ENCODE results near the gene MYADML2.

Gene MYADML2

DNA sequence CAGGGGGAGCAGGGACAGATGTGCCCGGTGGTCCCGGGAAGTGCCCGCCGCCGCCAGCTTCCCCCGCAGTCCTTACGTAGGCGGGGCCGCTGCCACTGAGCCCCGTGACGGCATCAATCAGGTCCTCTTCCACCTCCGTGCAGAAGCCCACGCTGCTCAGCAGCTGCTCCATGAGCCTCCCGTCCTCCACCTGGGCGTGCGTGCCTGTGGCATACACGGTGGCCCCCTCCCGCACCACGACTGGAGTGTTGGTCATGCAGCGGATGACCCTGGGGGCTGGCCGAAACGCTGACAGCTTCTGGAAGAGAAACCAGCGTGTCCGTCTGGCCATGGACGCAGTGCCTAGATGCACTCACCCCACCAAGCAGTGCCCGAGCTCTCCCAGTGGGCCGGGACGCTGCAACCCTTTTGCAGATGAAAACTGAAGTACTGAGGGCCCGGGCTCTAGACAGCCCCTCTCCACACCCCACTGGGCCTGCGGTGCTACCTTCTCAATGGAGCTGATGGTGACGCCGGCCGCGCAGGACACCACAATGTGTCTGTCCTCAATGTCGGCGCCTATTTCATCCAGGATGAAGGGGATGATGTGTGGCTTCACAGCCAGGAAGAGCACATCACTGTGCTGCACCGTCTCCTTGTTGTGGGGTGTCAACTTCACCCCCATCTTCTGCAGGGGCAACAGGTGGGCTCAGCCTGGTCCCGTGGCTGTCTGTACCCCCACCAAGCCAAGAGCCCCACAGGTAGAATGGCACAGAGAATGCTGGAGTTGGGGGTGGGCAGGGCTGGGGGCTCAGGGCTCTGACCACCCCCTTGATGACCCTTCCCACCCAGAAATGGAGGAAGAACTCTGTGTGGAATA is 12.0 kb downstream of the MYADML2 start:
- no peaks in the 10 kb centered on the region for H3K9me3 ChIP-seq (ENCODE audit: control extremely low read depth in 1 of 5, control insufficient read depth in 4 of 5, insufficient read depth in 2 of 5, low read depth in 1 of 5, low read length in 4 of 5)
- POLR2A ChIA-PET, result no interaction called here
- H3K27me3 ChIP-seq (replicated peaks in 2 of 5; ENCODE audit: control insufficient read depth in 4 of 5, insufficient read depth in 5 of 5, low read length in 4 of 5), result peaks cover 0 to 3% (median 0%) of the 10 kb centered on the region in 5 experiments
- peaks cover 0 to 46% (median 35%) of the 10 kb centered on the region in 4 experiments for H3K4me1 ChIP-seq (ENCODE audit: control extremely low read depth in 1 of 4, control insufficient read depth in 4 of 4, insufficient read depth in 4 of 4, low read length in 3 of 4)
- peaks cover 0 to 3% (median 0%) of the 10 kb centered on the region in 4 experiments for H3K36me3 ChIP-seq (ENCODE audit: control insufficient read depth in 4 of 4, insufficient read depth in 4 of 4, low read length in 3 of 4)
- 97% methylated on average over 34 of the region's 38 CpGs for WGBS (ENCODE audit: insufficient coverage)
- H3K4me3 ChIP-seq (ENCODE audit: control insufficient read depth in 1 of 7, extremely low read depth in 1 of 7, insufficient read depth in 4 of 7, low read depth in 2 of 7, low read length in 6 of 7), result no peak overlapping the region
- CTCF ChIA-PET, result interaction anchor here (0.9 to 1.3 kb wide), 3 partner anchors 65 to 102 kb away, joined by 3 read pairs; partner anchors contain the start of genes CENPX, DCXR and LRRC45
- H3K27ac ChIP-seq (ENCODE audit: insufficient read depth in 1 of 2, low read depth in 1 of 2, low read length in 2 of 2, poor library complexity in 1 of 2, severe bottlenecking in 2 of 2), result no peak overlapping the region
- no peak for DNase-seq

DNA sequence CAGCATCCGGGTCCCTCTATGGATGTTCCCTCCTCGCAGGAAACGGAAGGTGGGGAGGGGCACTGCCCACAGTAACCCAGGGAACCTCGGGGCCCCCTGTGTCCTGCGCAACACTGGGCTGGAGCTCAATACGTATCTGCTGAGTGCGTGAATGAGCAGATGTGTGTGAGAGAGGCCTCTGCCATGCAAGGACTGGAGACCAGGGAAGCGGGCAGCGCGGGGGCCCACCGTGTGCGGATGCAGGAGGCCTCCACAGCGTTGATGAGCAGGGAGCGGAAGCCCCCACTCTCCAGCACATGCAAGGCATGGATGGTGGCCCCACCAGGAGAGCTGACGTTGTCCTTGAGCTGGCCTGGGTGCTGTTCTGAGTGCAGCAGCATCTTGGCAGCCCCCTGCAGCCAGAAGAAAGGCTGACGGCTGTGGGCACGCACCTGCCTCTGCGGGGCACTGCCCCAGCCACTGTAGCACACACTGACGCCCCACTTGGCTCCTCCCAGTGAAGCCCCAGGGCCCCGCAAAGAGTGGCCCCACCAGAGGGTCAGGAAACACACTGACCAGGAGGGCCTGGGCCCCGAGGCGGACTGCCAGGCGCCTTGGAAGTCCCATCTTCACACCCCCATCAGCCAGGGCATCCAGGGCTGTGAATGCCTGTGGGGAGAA is 12.8 kb downstream of the MYADML2 start:
- Histone ChIP-seq H3K4me3 (ENCODE audit: control insufficient read depth in 1 of 7, extremely low read depth in 1 of 7, insufficient read depth in 4 of 7, low read depth in 2 of 7, low read length in 6 of 7) (no peak overlapping the region), H3K27me3 (replicated peaks in 2 of 5; ENCODE audit: control insufficient read depth in 4 of 5, insufficient read depth in 5 of 5, low read length in 4 of 5) (peaks cover 0 to 11% (median 6%) of the 10 kb centered on the region in 5 experiments), H3K36me3 (ENCODE audit: control insufficient read depth in 4 of 4, insufficient read depth in 4 of 4, low read length in 3 of 4) (peaks cover 0 to 3% (median 0%) of the 10 kb centered on the region in 4 experiments), H3K4me1 (ENCODE audit: control extremely low read depth in 1 of 4, control insufficient read depth in 4 of 4, insufficient read depth in 4 of 4, low read length in 3 of 4) (peaks cover 0 to 39% (median 29%) of the 10 kb centered on the region in 4 experiments), H3K9me3 (ENCODE audit: control extremely low read depth in 1 of 5, control insufficient read depth in 4 of 5, insufficient read depth in 2 of 5, low read depth in 1 of 5, low read length in 4 of 5) (no peaks in the 10 kb centered on the region), H3K27ac (ENCODE audit: insufficient read depth in 1 of 2, low read depth in 1 of 2, low read length in 2 of 2, poor library complexity in 1 of 2, severe bottlenecking in 2 of 2) (no peak overlapping the region)
- ChIA-PET POLR2A (no interaction called here), CTCF (interaction anchor here (0.9 to 1.7 kb wide), 3 partner anchors 65 to 89 kb away, joined by 3 to 4 read pairs (median 3); partner anchors contain the start of genes CENPX and LRRC45)
- WGBS (ENCODE audit: insufficient coverage), result 95% methylated on average over 18 of the region's 23 CpGs
- DNase-seq, result no peak

DNA sequence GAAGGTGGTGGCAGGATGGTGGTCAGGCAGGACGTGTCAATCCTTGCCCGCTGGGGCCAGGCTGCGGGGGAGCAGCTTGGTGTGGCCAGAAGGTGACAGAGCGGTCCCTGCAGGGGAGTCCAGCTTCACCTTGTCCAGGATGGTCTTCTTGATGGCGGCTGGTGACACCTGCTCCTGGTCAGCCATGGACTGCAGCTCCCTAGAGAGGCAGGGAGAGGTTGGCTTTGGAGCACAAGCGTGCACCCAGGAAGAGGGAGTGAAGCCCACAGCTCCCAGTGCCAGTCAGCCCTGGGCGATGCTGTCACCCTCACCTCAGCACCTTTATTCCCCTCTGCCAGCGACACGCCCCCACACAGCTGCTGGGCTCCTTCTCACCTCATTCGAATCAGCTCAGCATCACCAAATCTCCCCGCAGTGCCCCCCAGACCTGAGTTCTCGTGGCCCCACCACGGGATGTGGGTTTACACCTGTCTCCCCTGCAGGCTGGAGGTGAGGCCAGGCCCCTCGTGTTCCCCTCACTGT is 13.8 kb downstream of the MYADML2 start:
- POLR2A ChIA-PET, result no interaction called here

DNA sequence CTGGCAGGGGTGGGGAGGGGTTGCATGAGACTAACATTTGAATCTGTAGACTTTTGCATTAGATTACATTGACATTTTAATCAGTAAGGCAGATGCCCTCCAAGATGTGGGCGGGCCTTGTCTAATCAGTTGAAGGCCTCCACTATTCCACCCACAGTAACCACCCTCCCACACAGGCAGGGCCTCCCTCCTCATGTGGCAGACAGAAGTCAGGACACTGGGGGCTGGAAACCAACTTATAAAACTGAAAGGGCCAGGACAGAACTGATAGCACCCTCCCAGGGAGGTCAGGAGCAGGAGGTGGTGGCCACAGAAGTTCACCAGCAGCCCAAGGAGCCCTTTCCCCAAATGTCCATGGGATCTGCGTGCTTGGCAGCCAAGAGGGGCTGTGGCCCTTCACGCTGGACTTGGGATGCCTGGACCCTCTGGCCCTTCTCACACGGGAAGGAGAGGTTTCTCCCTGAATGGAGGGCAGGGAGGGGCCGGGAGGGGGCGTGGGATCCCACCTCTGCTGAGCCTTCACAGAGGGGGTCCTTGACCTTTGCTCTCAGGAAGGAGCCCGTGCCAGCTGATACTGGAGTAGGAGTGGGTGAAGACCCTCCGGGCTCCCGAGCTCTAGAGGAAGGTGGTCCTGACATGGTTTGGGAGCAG is 14.6 kb downstream of the MYADML2 start:
- DNase-seq, result no peak
- H3K9me3 ChIP-seq (ENCODE audit: control extremely low read depth in 1 of 5, control insufficient read depth in 4 of 5, insufficient read depth in 2 of 5, low read depth in 1 of 5, low read length in 4 of 5), result no peaks in the 10 kb centered on the region
- 100% methylated on average over 8 of the region's 9 CpGs for WGBS (ENCODE audit: insufficient coverage)
- CTCF ChIA-PET, result interaction anchor here (1.7 kb wide), 1 partner anchor 88 kb away, joined by 4 read pairs; no protein-coding TSS in a partner anchor
- H3K36me3 ChIP-seq (ENCODE audit: control insufficient read depth in 4 of 4, insufficient read depth in 4 of 4, low read length in 3 of 4), result peaks cover 0 to 3% (median 0%) of the 10 kb centered on the region in 4 experiments
- H3K27me3 ChIP-seq (replicated peaks in 2 of 5; ENCODE audit: control insufficient read depth in 4 of 5, insufficient read depth in 5 of 5, low read length in 4 of 5), result peaks cover 0 to 24% (median 13%) of the 10 kb centered on the region in 5 experiments
- no peak overlapping the region for H3K4me3 ChIP-seq (ENCODE audit: control insufficient read depth in 1 of 7, extremely low read depth in 1 of 7, insufficient read depth in 4 of 7, low read depth in 2 of 7, low read length in 6 of 7)
- peaks cover 0 to 43% (median 32%) of the 10 kb centered on the region in 4 experiments for H3K4me1 ChIP-seq (ENCODE audit: control extremely low read depth in 1 of 4, control insufficient read depth in 4 of 4, insufficient read depth in 4 of 4, low read length in 3 of 4)
- no peak overlapping the region for H3K27ac ChIP-seq (ENCODE audit: insufficient read depth in 1 of 2, low read depth in 1 of 2, low read length in 2 of 2, poor library complexity in 1 of 2, severe bottlenecking in 2 of 2)
- POLR2A ChIA-PET, result no interaction called here

More for the DNA sequence above, 13.8 kb downstream of the MYADML2 start:
- no peak overlapping the region for H3K4me3 ChIP-seq (ENCODE audit: control insufficient read depth in 1 of 7, extremely low read depth in 1 of 7, insufficient read depth in 4 of 7, low read depth in 2 of 7, low read length in 6 of 7)
- no peak overlapping the region for H3K27ac ChIP-seq (ENCODE audit: insufficient read depth in 1 of 2, low read depth in 1 of 2, low read length in 2 of 2, poor library complexity in 1 of 2, severe bottlenecking in 2 of 2)
- H3K9me3 ChIP-seq (ENCODE audit: control extremely low read depth in 1 of 5, control insufficient read depth in 4 of 5, insufficient read depth in 2 of 5, low read depth in 1 of 5, low read length in 4 of 5), result no peaks in the 10 kb centered on the region
- H3K27me3 ChIP-seq (replicated peaks in 2 of 5; ENCODE audit: control insufficient read depth in 4 of 5, insufficient read depth in 5 of 5, low read length in 4 of 5), result peaks cover 0 to 21% (median 12%) of the 10 kb centered on the region in 5 experiments
- DNase-seq, result no peak
- H3K36me3 ChIP-seq (ENCODE audit: control insufficient read depth in 4 of 4, insufficient read depth in 4 of 4, low read length in 3 of 4), result peaks cover 0 to 3% (median 0%) of the 10 kb centered on the region in 4 experiments
- CTCF ChIA-PET, result interaction anchor here (1.7 kb wide), 1 partner anchor 87 kb away, joined by 4 read pairs; no protein-coding TSS in a partner anchor
- peaks cover 0 to 42% (median 30%) of the 10 kb centered on the region in 4 experiments for H3K4me1 ChIP-seq (ENCODE audit: control extremely low read depth in 1 of 4, control insufficient read depth in 4 of 4, insufficient read depth in 4 of 4, low read length in 3 of 4)
- 96% methylated on average over 12 of the region's 14 CpGs for WGBS (ENCODE audit: insufficient coverage)

DNA sequence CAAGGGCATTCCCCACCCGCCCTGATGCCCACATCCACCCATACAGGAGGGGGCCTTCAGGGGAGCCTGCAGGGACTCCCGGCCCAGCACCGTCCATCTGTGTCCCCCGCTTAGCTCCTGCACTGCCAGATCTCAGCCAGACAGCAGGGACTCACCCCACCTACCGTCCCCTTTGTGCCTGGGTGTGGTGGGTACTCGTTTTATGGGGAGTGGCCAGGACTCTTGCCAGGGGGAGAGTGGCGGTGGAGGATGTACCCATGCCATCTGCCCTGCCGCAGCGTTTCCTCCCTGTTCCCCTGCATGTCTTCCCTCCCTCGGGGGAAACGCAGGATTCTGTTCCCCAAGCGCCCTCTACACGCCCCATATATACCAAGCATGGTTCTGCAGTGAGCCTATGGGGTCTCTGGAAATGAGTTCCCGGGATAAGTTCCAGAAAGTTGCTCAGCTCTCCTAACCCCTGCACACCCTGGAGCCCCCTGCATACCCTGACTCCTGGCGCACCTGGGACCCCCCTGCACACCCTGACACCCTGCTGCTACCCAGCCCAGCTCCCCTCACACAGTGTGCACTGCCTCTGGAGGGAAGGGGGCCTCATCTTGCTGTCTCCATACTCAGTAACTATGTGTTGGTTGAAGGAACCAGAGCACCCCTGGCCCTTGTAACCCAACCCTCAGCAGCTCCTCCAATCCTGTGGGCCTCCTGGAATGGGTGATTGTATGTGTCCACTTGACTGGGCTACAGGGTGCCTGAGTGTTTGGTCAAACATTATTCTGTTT is 15.3 kb downstream of the MYADML2 start:
- H3K9me3 ChIP-seq (ENCODE audit: control extremely low read depth in 1 of 5, control insufficient read depth in 4 of 5, insufficient read depth in 2 of 5, low read depth in 1 of 5, low read length in 4 of 5), result no peaks in the 10 kb centered on the region
- H3K4me3 ChIP-seq (ENCODE audit: control insufficient read depth in 1 of 7, extremely low read depth in 1 of 7, insufficient read depth in 4 of 7, low read depth in 2 of 7, low read length in 6 of 7), result peak overlapping the region in 1 of 7 experiments; percentile 11
- WGBS (ENCODE audit: insufficient coverage), result 52% methylated on average over 9 of the region's 15 CpGs
- peaks cover 0 to 3% (median 0%) of the 10 kb centered on the region in 4 experiments for H3K36me3 ChIP-seq (ENCODE audit: control insufficient read depth in 4 of 4, insufficient read depth in 4 of 4, low read length in 3 of 4)
- ChIA-PET POLR2A (no interaction called here), CTCF (no interaction called here)
- peaks cover 0 to 38% (median 26%) of the 10 kb centered on the region in 4 experiments for H3K4me1 ChIP-seq (ENCODE audit: control extremely low read depth in 1 of 4, control insufficient read depth in 4 of 4, insufficient read depth in 4 of 4, low read length in 3 of 4)
- no peak overlapping the region for H3K27ac ChIP-seq (ENCODE audit: insufficient read depth in 1 of 2, low read depth in 1 of 2, low read length in 2 of 2, poor library complexity in 1 of 2, severe bottlenecking in 2 of 2)
- no peak for DNase-seq
- H3K27me3 ChIP-seq (replicated peaks in 2 of 5; ENCODE audit: control insufficient read depth in 4 of 5, insufficient read depth in 5 of 5, low read length in 4 of 5), result peaks cover 0 to 24% (median 13%) of the 10 kb centered on the region in 5 experiments

DNA sequence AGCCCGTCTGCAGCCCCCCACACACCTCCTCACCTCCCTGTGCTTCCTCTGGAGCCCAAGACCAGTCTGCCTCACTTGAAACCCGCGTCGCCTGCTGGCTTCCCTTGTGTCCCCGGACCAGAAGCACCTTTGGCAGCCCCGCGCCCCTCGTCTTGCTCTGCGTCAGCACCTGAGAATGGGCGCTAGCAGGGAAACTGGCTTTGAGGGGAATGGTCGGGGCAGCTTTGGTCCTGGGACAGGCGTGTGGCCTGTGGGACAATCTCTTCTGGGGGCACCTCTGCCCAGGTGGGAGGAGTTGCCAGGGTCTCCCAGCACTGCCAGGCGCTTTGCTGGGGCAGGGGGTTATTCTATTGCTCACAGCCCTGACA is 15.9 kb downstream of the MYADML2 start:
- H3K4me1 ChIP-seq (ENCODE audit: control extremely low read depth in 1 of 4, control insufficient read depth in 4 of 4, insufficient read depth in 4 of 4, low read length in 3 of 4), result peaks cover 0 to 37% (median 26%) of the 10 kb centered on the region in 4 experiments
- H3K27ac ChIP-seq (ENCODE audit: insufficient read depth in 1 of 2, low read depth in 1 of 2, low read length in 2 of 2, poor library complexity in 1 of 2, severe bottlenecking in 2 of 2), result no peak overlapping the region
- no peaks in the 10 kb centered on the region for H3K9me3 ChIP-seq (ENCODE audit: control extremely low read depth in 1 of 5, control insufficient read depth in 4 of 5, insufficient read depth in 2 of 5, low read depth in 1 of 5, low read length in 4 of 5)
- DNase-seq, result no peak
- POLR2A ChIA-PET, result no interaction called here
- peaks cover 0 to 3% (median 0%) of the 10 kb centered on the region in 4 experiments for H3K36me3 ChIP-seq (ENCODE audit: control insufficient read depth in 4 of 4, insufficient read depth in 4 of 4, low read length in 3 of 4)
- peaks cover 0 to 24% (median 13%) of the 10 kb centered on the region in 5 experiments for H3K27me3 ChIP-seq (replicated peaks in 2 of 5; ENCODE audit: control insufficient read depth in 4 of 5, insufficient read depth in 5 of 5, low read length in 4 of 5)
- CTCF ChIA-PET, result interaction anchor here (1.0 to 1.1 kb wide), 2 partner anchors 32 to 89 kb away, joined by 3 read pairs; no protein-coding TSS in a partner anchor
- WGBS (ENCODE audit: insufficient coverage), result 85% methylated on average over 13 of the region's 13 CpGs
- H3K4me3 ChIP-seq (ENCODE audit: control insufficient read depth in 1 of 7, extremely low read depth in 1 of 7, insufficient read depth in 4 of 7, low read depth in 2 of 7, low read length in 6 of 7), result no peak overlapping the region

All from common myeloid progenitor, CD34-positive (primary cell).